Liver (tissue), 9 donors: Measurements from ENCODE around the gene GMPR. TPM values are rescaled to one million over a fixed set of nuclear protein-coding genes. Genes with fewer than 3 reads are reported as not detected.

Source experiments
- DNase-seq: peaks from one replicate; pipeline ENCODE4 v3.0.0-alpha.2; 2017; ENCODE audit warnings: low spot score
- H3K27ac ChIP-seq, 2 donors: one replicate each; pipeline ENCODE4 v1.7.0; 2013; ENCODE audit warnings: inconsistent platforms in 2 of 2, low read length in 2 of 2, control low read depth in 1 of 2, low read depth in 1 of 2, mild to moderate bottlenecking in 1 of 2
- H3K27me3 ChIP-seq, 4 donors: one replicate each; pipeline versions ENCODE4 v1.6.1 to v1.7.0; 2013; ENCODE audit warnings: low read length in 3 of 4, inconsistent platforms in 1 of 4, mild to moderate bottlenecking in 1 of 4, moderate library complexity in 1 of 4; ENCODE audit not compliant: control insufficient read depth in 4 of 4, insufficient read depth in 4 of 4
- H3K36me3 ChIP-seq, 4 donors: one replicate each; pipeline versions ENCODE4 v1.6.1 to v1.7.0; 2013; ENCODE audit warnings: low read length in 3 of 4, mild to moderate bottlenecking in 3 of 4, low read depth in 1 of 4, moderate library complexity in 1 of 4; ENCODE audit not compliant: control insufficient read depth in 4 of 4, insufficient read depth in 3 of 4
- H3K4me1 ChIP-seq, 4 donors: one replicate each; pipeline versions ENCODE4 v1.6.1 to v1.7.0; 2013; ENCODE audit warnings: low read length in 3 of 4, mild to moderate bottlenecking in 3 of 4, moderate library complexity in 1 of 4; ENCODE audit not compliant: control insufficient read depth in 4 of 4, insufficient read depth in 4 of 4
- H3K4me3 ChIP-seq, 3 donors: one replicate each; pipeline versions ENCODE4 v1.6.1 to v1.7.0; 2013; ENCODE audit warnings: low read length in 3 of 3, control low read depth in 1 of 3, low read depth in 1 of 3, mild to moderate bottlenecking in 1 of 3
- H3K9ac ChIP-seq, 2 donors: one replicate each; pipeline ENCODE4 v1.7.0; 2013; ENCODE audit warnings: low read length in 2 of 2, mild to moderate bottlenecking in 2 of 2, moderate library complexity in 2 of 2, control low read depth in 1 of 2, low read depth in 1 of 2
- H3K9me3 ChIP-seq, 4 donors: one replicate each; pipeline versions ENCODE4 v1.6.1 to v1.7.0; 2013; ENCODE audit warnings: low read length in 3 of 4; ENCODE audit not compliant: control insufficient read depth in 4 of 4
- ATF3 ChIP-seq: IDR thresholded peaks from 2 replicates; pipeline ENCODE4 v1.6.1; 2016; ENCODE audit warnings: antibody characterized with exemption
- CTCF ChIP-seq: fragments of 150-350 bp; IDR thresholded peaks from 2 replicates; pipeline ENCODE4 v1.5.1; 2017; ENCODE audit warnings: improper control_type of control experiment, low read depth, low read length; ENCODE audit not compliant: missing input control
- EGR1 ChIP-seq, 2 donors: IDR thresholded peaks; 2 replicates each; pipeline ENCODE4 v1.6.1; 2016 to 2018; ENCODE audit warnings: antibody characterized with exemption in 2 of 2, low read depth in 2 of 2
- FOXA2 ChIP-seq: IDR thresholded peaks from 2 replicates; pipeline ENCODE4 v1.6.1; 2016; ENCODE audit warnings: antibody characterized with exemption
- GABPA ChIP-seq, 2 donors: IDR thresholded peaks in 1 of 2; conservative IDR thresholded peaks in 1 of 2; 2 replicates each; pipeline ENCODE4 v1.6.1; 2016; ENCODE audit warnings: antibody characterized with exemption in 2 of 2, mild to moderate bottlenecking in 1 of 2, moderate library complexity in 1 of 2
- HNF4A ChIP-seq, 2 donors: conservative IDR thresholded peaks; 2 replicates each; pipeline ENCODE4 v1.6.1; 2016; ENCODE audit warnings: antibody characterized with exemption in 2 of 2, mild to moderate bottlenecking in 2 of 2
- HNF4G ChIP-seq: IDR thresholded peaks from 2 replicates; pipeline ENCODE4 v1.6.1; 2016; ENCODE audit warnings: antibody characterized with exemption
- JUND ChIP-seq, 2 donors: IDR thresholded peaks; 2 replicates each; pipeline ENCODE4 v1.6.1; 2016; ENCODE audit warnings: antibody characterized with exemption in 2 of 2
- MAX ChIP-seq: IDR thresholded peaks from 2 replicates; pipeline ENCODE4 v1.6.1; 2016; ENCODE audit warnings: antibody characterized with exemption
- NR2F2 ChIP-seq: IDR thresholded peaks from 2 replicates; pipeline ENCODE4 v1.6.1; 2016; ENCODE audit warnings: antibody characterized with exemption
- RAD21 ChIP-seq, 2 donors: IDR thresholded peaks; 2 replicates each; pipeline ENCODE4 v1.6.1; 2016; ENCODE audit warnings: antibody characterized with exemption in 2 of 2, mild to moderate bottlenecking in 2 of 2
- REST ChIP-seq: IDR thresholded peaks from 2 replicates; pipeline ENCODE4 v1.6.1; 2016; ENCODE audit warnings: antibody characterized with exemption, mild to moderate bottlenecking
- RXRA ChIP-seq, 2 donors: IDR thresholded peaks; 2 replicates each; pipeline ENCODE4 v1.6.1; 2017 to 2018; ENCODE audit warnings: antibody characterized with exemption in 2 of 2, mild to moderate bottlenecking in 1 of 2
- SP1 ChIP-seq: IDR thresholded peaks from 2 replicates; pipeline ENCODE4 v1.6.1; 2018; ENCODE audit warnings: antibody characterized with exemption, mild to moderate bottlenecking
- YY1 ChIP-seq: IDR thresholded peaks from 2 replicates; pipeline ENCODE4 v1.6.1; 2016; ENCODE audit warnings: antibody characterized with exemption, mild to moderate bottlenecking
- ZBTB33 ChIP-seq: IDR thresholded peaks from 2 replicates; pipeline ENCODE4 v1.6.1; 2016; ENCODE audit warnings: antibody characterized with exemption
- WGBS: extraction: QIAGEN DNeasy Blood & Tissue Kit; methylation state at CpG from one replicate; pipeline ENCODE4 v1.1.7; 2013; 5-methylcytosine and 5-hydroxymethylcytosine counted together
- polyA plus RNA-seq, 2 donors: library from polyadenylated mRNA; stranded (reverse) in 1 of 2; unstranded in 1 of 2; fragments of 200-250 nt in 1 of 2; fragments of >200 nt in 1 of 2; fragmentation: Nextera tagmentation in 1 of 2; extraction: Ambion mirVana in 1 of 2; gene quantifications; one replicate each; pipeline versions ENCODE4 v1.2.1 to v1.2.3, GENCODE V29; 2013 to 2015
- total RNA-seq, 2 donors: library from RNA; depleted of rRNA; stranded (reverse); fragments of >200 nt; gene quantifications; one replicate each; pipeline ENCODE4 v1.2.3, GENCODE V29; 2014
- donor health status: healthy.
- donor health status: healthy.
- donor health status: healthy.
- donor health status: healthy.
- donor health status: healthy.

GMPR gene
- total and polyA plus RNA-seq, 4 donors, result 2.1 to 50.2 (median 4.2) TPM

GRCh38 chr6:16229700-16230099 is 8.7 kb upstream of the GMPR start:
- H3K27me3 ChIP-seq, result no peaks in the 10 kb centered on the region
- DNase-seq, result no peak
- no peak for TF ChIP-seq RXRA (IDR thresholded peaks at IDR 0.05)
- TF ChIP-seq MAX, result no peak
- TF ChIP-seq EGR1 (IDR thresholded peaks at IDR 0.05; ENCODE audit: low read depth in 2 of 2), result no peak
- TF ChIP-seq HNF4G, result no peak
- peaks cover 0 to 6% (median 2%) of the 10 kb centered on the region in 4 donors for H3K4me1 ChIP-seq
- no peak overlapping the region for H3K4me3 ChIP-seq
- no peaks in the 10 kb centered on the region for H3K9me3 ChIP-seq
- no peak overlapping the region for H3K27ac ChIP-seq
- 45% methylated on average over 6 of the region's 6 CpGs for WGBS
- no peaks in the 10 kb centered on the region for H3K36me3 ChIP-seq
- no peak overlapping the region for H3K9ac ChIP-seq

GRCh38 chr6:16230953-16231352 is 7.4 kb upstream of the GMPR start:
- H3K27me3 ChIP-seq, result no peaks in the 10 kb centered on the region
- WGBS, result 71% methylated on average over 9 of the region's 9 CpGs
- no peak overlapping the region for H3K4me3 ChIP-seq
- no peaks in the 10 kb centered on the region for H3K9me3 ChIP-seq
- peaks cover 0 to 6% (median 2%) of the 10 kb centered on the region in 4 donors for H3K4me1 ChIP-seq
- TF ChIP-seq SP1 (no peak), NR2F2 (no peak), GABPA (IDR thresholded peaks at IDR 0.05 in 1 of 2, conservative IDR thresholded peaks at IDR 0.05 in 1 of 2) (no peak), CTCF (no peak), YY1 (no peak), ATF3 (no peak), FOXA2 (no peak), RAD21 (IDR thresholded peaks at IDR 0.05) (no peak), HNF4G (no peak), REST (no peak)
- H3K27ac ChIP-seq, result no peak overlapping the region
- DNase-seq, result no peak
- H3K9ac ChIP-seq, result no peak overlapping the region
- H3K36me3 ChIP-seq, result no peaks in the 10 kb centered on the region

GRCh38 chr6:16232086-16232485 is 6.3 kb upstream of the GMPR start:
- H3K9me3 ChIP-seq, result no peaks in the 10 kb centered on the region
- peaks cover 0 to 9% (median 3%) of the 10 kb centered on the region in 4 donors for H3K4me1 ChIP-seq
- H3K27ac ChIP-seq, result no peak overlapping the region
- no peak overlapping the region for H3K9ac ChIP-seq
- no peaks in the 10 kb centered on the region for H3K27me3 ChIP-seq
- H3K36me3 ChIP-seq, result no peaks in the 10 kb centered on the region
- no peak for DNase-seq
- H3K4me3 ChIP-seq, result no peak overlapping the region
- WGBS, result 90% methylated on average over 5 of the region's 5 CpGs
- TF ChIP-seq HNF4A (conservative IDR thresholded peaks at IDR 0.05) (no peak), RAD21 (IDR thresholded peaks at IDR 0.05) (no peak), FOXA2 (no peak), ATF3 (no peak), ZBTB33 (no peak), JUND (IDR thresholded peaks at IDR 0.05) (no peak), CTCF (no peak)
